Esophagus muscularis mucosa (tissue), 4 donors: Measurements from ENCODE around the gene MEN1.

Source experiments
- CTCF ChIP-seq, 3 experiments: fragments of 200-600 bp in 2 of 3; fragments of 450-650 bp in 1 of 3; sonication (generic) in 2 of 3; IDR thresholded peaks; one replicate each; pipeline ENCODE4 v1.5.1; 2017 to 2019; ENCODE audit warnings: antibody characterized with exemption in 3 of 3, mild to moderate bottlenecking in 2 of 3, moderate library complexity in 1 of 3
- EP300 ChIP-seq: sonication (generic); formaldehyde crosslinking; IDR thresholded peaks from one replicate; pipeline ENCODE4 v1.6.1; 2017; ENCODE audit warnings: antibody characterized with exemption
- POLR2A ChIP-seq: fragments of 450-650 bp; IDR thresholded peaks from one replicate; pipeline ENCODE4 v1.6.1; 2017; ENCODE audit warnings: antibody characterized with exemption, moderate library complexity, mild to moderate bottlenecking, low read depth
- POLR2AphosphoS5 ChIP-seq, 2 donors: sonication (generic); formaldehyde crosslinking; IDR thresholded peaks; one replicate each; pipeline ENCODE4 v1.6.1; 2017; ENCODE audit warnings: antibody characterized with exemption in 2 of 2

GRCh38 chr11:64838600-64839334, 28.4 kb upstream of the MEN1 start:
- TF ChIP-seq EP300 (no peak), CTCF (IDR thresholded peaks at IDR 0.05) (no peak), POLR2AphosphoS5 (IDR thresholded peaks at IDR 0.05) (no peak), POLR2A (no peak)
